Stimulated activated CD4-positive, alpha-beta T cell treated with anti-CD3 and anti-CD28 coated beads, Interleukin-2, amount 100 ng/mL, for 24 hours (primary cell): ENCODE measurements around the gene PLCG2.
"Not testable (repeated sequence)": the region's sequence is repeated elsewhere in the genome, so short reads cannot be mapped to it uniquely, and the experiment has no call there.

Experiments
- DNase-seq, 2 donors: peaks; one replicate each; pipeline ENCODE4 v3.0.0-alpha.2; 2020

The PLCG2 gene

DNA sequence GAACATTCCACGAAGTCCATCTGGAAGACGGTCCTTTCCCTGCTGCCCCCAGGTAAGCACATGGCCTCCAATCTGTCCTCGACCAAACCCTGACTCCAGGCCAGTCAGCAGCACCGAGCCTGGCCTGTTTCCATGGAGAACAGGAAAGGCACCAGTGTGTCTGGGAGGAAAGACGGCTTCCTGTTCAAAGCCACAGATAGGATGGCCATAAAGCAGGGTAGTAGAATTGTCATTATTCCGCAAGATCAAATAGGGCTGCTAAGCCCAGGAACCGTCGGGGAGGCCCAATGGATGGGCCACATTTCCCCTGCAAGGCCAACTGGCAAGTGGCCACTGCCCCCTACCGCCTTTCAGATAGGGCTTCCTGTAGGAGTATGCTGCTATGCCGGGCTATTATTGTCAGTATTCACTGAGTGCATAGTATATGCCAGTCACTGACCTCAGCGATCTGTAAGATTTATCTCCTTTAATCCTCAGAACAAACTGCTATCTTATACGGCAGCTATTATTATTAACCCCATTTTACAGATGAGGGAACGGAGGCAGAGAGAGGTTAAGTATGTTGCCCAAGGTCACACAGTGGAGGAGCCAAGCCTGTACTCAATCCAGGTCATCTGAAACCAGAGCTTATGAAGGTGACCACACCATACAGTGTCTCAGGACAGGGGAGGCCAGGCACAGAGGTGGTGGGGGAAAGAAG is 23.0 kb upstream of the PLCG2 start:
- DNase-seq = no peak

DNA sequence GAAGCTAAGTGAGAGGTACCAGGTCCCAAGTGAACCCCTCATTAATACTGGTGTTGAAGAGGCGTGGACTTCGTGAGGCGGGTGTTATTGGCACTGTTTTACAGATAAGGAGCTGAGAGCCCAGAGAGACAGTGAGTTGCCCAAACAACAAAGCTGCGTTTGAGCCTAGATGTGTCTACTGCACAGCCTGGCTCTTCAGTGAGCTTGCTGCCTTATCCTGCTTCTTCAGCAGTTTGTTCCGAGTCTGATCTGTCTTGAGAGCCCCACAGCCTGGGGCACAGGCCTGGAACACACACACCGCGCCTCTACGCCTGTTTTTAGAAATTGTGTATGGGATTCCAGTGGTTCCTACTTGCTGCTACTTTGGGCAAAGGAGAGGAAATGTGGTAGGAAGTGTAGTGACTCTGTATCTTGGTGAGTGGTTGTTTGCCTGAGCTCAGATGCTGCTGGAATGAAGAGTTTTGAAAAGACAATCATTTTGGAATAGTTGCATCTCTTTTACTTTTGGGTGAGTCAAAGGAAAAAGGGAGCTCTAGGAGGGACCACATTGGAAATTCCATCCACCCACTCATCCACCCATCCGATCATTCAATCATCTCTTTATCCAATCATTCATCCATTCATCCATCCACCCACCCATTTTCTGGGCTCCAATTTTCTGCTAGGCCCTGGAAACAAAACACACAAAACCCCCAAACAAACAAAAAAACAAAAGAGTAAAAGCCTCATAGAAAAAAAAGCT is 22.3 kb upstream of the PLCG2 start:
- no peak for DNase-seq

DNA sequence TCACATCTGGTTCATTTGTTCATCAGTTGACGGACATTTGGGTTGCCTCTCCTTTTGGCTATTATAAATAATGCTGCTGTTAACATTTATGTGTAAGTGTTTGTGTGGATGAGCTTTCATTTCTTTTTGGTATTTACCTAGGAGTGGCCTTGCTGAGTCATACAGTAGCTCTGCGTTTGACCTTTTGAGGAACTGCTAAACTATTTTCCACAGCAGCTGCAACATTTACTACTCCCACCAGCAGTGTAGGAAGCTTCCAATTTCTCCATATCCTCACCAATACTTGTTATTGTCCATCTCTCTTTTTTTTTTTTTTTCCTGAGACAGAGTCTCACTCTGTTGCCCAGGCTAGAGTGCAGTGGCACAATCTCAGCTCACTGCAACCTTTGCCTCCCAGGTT is 20.7 kb upstream of the PLCG2 start:
- no peak for DNase-seq

DNA sequence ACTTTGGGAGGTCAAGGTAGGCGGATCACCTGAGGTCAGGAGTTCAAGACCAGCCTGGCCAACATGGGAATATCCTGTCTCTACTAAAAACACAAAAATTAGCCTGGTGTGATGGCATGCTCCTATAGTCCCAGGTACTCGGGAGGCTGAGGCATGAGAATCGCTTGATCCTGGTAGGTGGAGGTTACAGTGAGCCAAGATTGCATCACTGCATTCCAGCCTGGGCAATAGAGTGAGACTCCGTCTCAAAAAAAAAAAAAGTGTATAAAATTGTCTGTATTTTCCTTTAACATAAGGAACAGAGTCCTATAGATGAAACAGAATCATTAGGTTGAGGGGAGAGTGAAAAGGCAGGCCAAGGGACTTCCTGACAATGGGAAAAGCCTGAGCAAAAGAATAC is 16.8 kb upstream of the PLCG2 start:
- not testable (repeated sequence) for DNase-seq

DNA sequence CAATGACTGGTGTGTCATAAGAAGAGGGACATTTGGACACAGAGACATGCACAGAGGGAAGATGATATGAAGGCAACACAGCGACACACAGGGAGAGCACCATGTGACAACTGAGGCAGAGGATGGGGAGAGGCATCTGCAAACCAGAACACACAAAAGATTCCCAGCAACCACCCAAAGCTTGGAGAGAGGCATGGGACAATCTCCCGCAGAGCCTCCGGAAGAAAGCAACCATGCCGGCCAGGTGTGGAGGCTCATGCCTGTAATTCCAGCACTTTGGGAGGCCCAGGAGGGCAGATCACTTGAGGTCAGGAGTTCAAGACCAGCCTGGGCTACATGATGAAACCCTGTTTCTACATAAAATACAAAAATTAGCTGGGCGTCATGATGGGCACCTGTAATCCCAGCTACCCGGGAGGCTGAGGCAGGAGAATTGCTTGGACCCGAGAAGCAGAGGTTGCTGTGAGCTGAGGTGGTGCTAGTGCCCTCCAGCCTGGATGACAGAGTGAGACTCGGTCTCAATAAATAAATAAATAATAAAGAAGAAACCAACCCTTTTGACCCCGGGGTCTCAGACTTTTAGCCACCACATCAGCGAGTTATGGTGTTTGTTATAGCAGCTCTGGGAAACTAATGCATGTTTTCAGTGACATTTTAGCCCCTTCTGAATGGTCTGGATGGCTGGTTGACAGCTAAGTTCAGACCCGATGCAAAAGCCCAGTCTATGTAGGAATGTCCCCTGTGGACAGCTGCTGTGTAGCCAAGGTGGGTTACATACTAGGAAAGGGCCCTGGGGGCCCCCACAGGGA is 13.8 kb upstream of the PLCG2 start:
- DNase-seq = no peak

DNA sequence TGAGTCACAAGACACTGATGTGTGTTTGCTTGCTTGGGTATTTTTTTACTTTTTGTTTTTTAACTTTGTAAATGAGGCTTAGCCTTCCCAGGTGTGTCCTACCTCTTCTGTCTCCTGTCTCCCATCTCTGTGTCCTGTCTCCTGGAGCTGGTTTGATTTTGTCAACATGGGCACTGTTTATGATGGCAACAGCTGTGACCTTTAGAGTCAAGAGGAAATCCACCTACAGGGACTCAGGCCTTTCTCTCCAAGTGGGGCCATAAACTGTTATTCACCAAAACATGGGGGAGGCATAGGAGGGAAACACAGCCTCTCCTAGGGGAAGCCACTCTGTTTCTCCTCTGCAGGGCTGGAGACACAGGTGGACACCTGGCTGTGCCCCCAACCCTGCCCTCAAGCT is 13.1 kb upstream of the PLCG2 start:
- DNase-seq = no peak

DNA sequence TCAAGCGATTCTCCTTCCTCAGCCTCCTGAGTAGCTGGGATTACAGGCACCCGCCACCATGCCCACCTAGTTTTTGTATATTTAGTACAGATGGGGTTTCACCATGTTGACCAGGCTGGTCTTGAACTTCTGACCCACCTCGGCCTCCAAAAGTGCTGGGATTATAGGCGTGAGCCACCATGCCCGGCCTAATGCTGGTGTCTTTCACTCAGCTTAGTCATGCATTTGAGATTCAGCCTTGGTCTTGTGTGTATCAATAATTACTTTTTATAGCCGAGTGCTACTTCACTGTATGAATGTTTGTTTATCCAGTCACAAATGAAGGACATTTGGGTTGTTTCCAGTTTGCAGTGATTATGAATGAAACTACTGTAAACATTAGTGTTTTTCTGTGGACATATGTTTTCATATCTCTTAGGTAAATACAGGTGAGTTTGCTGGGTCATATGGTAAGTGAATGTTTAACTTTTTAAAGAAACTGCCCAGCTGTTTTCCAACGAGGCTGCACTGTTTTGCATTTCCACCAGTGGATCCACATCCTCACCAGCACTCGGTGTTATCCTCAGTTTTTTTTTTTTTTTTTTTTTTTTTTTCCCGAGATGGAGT is 11.0 kb upstream of the PLCG2 start:
- no peak for DNase-seq

DNA sequence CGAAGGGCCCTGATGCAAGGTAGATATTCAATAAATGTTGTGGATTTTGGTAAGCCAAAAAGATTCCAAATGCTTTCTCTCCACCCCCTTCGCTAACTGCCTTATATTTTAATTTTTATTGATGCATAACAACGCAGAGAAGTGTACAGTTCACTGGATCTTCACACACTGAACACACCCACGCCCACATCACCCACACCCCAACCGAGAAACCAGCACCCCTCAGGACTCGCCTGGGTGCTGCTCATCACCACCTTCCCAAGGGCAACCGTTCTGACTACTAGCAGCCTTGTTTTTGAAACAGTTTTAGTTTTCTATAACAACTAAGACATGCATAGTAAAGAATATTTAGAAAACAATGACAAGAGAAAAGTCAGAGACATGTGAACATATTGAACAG is 9.1 kb upstream of the PLCG2 start:
- no peak for DNase-seq

DNA sequence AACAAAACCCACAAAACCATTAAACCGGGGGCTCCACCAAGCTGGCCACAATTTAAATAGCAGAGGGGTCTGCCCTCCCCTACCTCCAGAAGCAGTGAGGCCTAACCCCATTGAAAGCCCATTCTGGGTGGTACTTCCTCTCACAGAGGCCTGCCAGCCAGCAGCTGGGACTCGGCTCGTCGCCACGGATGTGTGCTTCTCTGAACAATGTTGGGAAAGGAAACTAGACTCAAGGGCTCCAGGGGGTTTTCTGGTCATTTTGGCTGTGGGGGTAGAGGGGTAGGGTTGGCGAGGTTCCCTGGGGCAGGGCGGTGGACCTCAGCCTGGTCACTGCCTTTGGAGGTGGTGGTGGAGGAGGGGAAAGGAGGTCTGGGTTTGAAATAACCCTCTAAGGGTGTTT is 4.7 kb upstream of the PLCG2 start:
- DNase-seq = no peak

DNA sequence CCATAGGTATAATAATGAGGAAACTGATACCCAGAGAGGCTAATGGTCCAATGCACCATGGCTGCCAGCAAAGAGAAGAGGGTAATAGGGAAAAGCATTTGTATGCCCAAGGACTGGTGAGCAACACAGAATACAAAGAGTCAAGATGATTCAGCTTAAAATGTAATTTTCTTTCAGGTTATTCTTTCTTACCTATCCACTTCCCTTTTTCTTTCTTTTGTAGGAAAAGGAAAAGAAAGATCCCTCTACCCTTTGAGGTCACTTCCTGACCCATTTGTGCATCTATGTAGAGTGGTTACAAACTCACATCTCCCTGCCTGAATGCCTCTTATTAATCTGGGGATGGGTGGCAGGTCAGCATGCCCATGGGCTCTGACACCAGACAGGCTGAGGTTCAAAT is 3.5 kb upstream of the PLCG2 start:
- no peak for DNase-seq

DNA sequence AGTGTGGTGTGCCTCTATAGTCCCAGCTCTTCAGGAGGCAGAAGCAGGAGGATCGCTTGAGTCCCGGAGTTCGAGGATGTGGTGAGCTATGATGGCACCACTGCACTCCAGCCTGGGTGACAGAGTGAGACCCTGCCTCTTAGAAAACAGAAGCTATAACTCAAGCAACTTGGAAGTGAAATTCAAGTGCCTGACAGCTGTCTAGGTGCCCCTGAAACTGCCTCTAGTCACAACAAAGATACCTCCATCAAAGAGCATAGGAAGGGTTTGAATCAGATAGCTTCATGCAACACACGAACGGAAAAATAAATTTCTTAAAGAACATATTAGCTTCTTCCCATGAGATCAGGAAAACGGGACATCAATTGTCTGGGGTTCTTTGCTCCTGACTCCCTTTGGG is 860 bp upstream of the PLCG2 start:
- DNase-seq = no peak

DNA sequence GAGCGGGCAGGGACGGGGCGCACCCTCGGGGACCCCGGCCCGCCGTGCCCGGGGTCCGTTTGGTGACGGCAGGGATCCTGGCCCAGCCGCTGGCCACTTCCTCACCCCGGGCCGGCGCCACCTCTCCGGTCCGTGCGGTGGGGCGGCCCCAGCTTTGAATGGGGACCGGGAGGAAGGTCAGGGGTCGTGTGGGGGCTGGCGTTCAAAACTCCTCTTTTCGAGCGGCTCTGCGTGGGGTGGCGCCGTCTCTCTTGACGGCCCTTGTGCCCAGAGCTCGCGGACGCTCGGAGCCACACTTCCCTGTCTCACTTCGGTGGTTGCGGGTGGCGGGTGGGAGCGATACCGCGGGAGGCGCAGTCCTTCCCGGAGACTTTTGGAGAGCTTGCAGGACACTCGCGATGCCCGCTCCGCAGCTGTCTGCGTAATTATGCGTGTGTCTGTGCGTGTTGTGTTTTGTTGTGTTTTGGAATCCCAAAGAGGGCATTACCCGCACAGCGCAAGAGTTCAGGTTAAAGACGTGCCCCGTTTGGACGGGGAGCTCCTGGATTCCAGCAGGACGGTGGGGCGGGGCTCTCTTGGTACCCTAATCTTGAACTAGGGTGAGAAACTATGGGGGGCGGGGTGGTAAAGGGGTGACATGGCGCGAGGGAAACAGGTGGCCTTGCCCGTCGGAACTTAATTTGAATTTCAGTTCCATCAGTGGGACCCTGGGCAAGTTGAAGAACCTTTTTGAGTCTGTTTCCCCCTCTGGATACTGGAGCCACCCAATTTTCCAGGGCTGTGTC is 637 bp downstream of the PLCG2 start:
- peak in 1 of 2 donors; percentile 25 for DNase-seq

DNA sequence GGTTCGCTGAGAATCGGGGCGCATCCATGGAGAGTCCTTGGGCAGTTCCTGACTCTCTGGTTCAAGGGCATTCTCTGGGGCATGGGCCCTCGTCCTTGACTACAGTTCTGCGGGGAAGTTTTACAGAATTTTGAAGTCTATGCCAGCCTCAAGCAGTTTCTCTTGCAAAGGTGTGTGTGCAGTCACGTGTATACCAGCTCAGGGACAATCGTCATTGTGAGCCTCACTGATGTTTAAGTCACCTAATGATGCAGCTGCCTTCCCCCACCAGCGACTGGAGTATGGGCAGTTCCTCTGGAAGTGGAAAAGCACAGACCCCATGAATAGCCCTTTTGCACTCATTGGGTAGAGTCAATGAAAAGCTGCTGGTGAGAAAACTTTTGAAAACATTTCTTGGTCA is 1.3 kb downstream of the PLCG2 start:
- no peak for DNase-seq

DNA sequence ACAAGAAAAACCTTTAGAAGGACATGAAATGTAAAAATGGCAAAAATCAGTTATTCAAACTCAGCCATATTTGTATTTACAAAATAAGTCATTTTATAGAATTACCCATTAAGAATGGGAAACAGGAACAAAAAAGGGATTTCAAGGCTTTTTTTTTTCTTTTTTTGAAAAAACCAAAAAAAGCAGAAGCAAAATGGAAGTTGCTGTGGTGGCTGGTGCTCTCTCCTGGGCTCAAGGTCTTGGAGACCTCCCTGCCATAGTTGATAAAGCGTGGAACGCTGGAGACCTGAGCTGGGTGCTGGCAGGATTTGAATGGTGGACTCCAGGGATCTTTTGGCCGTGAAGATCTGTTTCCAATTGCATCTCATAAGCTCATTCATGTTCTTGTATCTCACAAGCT is 3.1 kb downstream of the PLCG2 start:
- DNase-seq = no peak

DNA sequence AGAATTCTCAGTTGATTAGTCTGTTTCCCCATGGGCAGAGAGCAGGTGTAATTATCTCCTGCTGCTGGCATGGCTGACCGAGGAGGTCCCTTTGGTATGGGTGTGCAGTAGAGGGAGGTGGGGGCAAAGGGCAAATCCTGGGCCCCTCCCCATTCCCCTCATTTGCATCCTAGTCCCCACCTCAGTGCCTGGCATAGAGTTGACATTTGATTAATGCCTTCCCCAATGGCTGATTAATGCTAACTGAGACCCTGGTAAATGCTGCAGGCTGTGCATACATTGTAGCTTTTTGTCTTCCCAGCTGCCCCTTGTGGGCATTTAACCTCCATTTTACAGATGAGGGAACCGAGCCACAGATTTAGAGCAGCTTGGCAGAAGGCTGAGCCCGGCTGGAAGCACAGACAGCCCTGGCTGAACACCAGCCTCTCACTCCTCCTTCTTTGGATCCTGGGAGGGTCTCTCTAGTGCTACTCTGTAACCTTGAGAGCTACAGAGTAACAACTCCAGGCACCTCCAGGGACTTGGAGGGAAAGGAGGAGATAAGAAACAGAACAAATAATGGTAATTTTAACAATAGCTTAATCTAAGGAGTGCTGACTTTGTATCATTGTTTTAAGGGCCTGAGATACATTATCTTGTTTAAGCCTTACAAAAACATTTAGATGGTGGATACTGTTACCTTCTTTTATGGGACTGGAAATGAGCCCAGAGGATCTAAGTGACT is 5.1 kb downstream of the PLCG2 start:
- DNase-seq = no peak

DNA sequence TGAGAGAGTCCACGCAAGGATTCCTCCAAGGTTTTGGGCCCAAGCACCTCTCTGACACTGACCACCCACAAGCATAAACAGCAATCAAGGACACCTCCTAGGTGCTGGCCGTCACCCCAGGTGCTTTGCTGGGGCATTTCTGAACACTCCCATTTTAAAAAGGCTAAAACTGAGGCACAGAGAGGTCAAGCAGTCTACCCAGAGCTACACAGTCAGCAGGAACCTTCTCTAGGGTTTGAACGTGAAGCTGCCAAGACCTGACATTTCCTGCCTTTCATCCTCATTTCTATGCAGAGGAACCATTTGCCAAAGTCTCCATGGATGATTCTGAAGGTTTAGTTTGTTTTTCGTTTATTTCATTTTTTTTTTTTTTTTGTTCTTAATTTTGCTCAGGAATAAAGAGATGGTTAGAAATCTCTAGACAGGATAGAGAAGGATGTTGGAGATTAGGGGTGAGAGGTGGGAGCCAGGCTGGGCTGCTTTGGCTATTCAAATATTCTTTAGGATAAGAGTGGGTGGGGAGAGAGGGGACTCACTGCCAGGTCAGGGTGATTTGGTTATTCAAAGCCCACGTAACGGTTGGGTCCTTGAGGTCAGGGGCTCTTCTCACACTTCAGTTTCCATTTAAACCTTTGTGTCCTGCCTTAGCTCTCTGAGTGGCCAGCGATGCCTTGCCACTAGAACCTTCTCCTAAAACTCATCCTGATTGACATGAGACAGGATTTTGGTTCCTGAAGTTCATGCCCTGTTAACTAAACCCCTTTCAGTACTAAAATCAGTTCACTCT is 6.2 kb downstream of the PLCG2 start:
- DNase-seq = no peak

DNA sequence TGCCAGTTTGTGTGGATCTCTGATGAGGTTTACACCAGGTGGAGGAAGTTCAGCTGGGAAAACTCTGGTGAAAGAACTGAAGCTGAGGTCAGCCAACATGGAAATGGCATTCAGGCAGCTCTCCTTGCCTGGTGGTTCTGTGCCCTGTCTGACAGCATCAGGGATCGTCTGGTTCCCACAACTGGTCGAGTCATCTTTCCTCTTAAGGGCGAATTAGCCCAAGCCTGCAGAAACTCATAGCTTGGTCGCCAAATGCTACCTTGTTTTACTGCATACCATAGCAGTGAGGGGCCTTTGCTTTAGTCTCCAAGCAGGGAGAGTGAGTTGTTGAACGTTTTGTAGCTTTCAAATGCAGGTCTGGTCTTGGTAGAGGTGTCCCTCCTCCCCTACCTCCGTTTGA is 7.2 kb downstream of the PLCG2 start:
- DNase-seq = no peak

DNA sequence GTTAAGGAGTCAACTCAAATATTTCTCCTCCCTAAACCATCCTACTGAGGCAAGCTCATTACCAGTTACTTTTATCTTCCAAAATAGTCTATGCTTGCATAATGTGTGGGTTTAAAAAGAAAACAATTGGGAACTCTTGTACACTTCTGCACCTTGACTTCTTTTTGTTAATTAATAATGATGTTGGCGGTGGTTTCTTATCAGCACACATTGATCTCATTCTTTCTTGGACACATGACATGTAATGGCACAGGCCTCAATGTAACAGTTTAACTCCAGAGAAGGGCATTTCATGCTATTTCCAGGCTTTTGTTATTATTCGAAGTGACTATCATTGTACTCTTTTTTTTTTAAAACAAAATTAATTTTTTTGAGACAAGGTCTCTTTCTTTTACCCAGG is 7.8 kb downstream of the PLCG2 start:
- DNase-seq = no peak

DNA sequence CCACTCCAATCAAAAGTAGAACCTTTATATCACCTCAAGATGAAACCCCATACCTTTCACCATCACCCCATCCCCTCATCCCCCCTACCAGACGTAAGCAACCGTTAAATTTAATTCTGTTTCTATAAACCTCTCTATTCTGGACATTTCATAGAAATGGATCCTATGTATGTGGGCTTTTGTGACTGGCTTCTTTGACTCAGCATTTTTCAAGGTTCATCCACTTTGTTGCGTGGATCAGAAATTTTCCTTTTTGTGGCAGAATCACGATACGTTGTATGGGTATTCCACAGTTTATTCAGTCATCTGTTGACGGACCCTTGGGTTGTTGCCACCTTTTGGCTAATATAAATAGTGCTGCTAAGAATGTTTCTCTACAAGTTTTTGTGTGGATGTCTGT is 8.6 kb downstream of the PLCG2 start:
- DNase-seq = no peak

DNA sequence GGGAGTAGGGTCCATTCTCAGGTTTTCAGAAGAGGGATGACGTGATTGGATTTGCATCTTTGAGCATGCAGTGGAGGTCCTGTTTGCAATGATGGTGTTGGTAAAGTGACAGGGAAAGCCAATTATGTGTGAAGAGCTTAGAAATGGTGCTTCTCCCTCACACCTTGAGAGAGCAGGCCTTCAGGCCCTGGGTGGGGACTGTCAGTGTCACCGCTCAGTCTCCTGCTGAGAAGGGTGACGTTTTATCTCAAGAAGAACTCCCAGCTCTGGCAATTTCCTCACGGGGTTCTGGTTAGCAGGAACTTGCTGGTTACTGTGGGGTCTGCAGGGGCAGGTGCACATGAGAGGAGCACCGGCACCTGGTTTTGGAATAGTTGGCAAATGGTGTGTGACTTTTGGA is 11.2 kb downstream of the PLCG2 start:
- DNase-seq = no peak

DNA sequence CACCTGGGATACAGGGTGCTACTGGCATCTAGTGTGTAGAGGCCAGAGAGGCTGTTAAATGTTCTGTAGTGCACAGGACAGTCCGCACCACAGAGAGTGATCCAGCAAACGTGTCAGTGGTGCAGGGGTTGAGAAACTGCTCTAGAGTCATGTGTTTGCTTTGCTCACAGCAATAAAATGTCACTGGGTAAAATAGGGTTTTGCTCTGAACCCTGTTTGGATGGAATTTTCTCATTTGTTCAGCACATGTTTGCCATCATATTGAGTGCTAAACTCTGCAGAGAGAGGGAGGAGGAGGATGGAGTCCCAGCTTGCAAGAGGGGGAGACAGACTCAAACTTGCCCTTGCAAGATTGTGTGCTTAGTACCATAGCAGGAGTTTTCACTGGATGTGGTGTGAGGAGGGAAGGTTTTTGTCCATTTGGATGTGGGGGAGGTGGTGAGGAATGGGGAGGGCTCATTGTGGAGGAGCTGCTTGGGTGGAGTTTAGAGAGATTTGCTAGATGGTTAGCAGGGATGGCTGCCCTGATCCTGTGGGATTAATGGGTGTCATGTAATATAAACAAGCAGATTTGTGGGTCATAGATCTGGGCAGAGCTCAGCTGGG is 11.8 kb downstream of the PLCG2 start:
- DNase-seq = no peak
